Mesodermal cell (in vitro differentiated cells): ENCODE results near the gene ACTL7A.
"Not testable (repeated sequence)": the region's sequence is repeated elsewhere in the genome, so short reads cannot be mapped to it uniquely, and the experiment has no call there.

Experiments used
- H3K27ac ChIP-seq: 2 replicates; pipeline ENCODE4 v1.7.0; 2013; ENCODE audit warnings: mild to moderate bottlenecking, low read depth, low read length, moderate library complexity; ENCODE audit not compliant: severe bottlenecking
- H3K36me3 ChIP-seq: 2 replicates; pipeline ENCODE4 v1.7.1; 2013; ENCODE audit warnings: mild to moderate bottlenecking, low read length, moderate library complexity; ENCODE audit not compliant: control insufficient read depth, insufficient read depth
- H3K4me1 ChIP-seq: one replicate; pipeline ENCODE4 v1.7.1; 2013; ENCODE audit warnings: mild to moderate bottlenecking, low read length; ENCODE audit not compliant: insufficient read depth, control insufficient read depth, poor library complexity, severe bottlenecking
- H3K4me3 ChIP-seq: 2 replicates; pipeline ENCODE4 v1.7.0; 2013; ENCODE audit warnings: low read length, control low read depth, mild to moderate bottlenecking; ENCODE audit not compliant: insufficient read depth, poor library complexity, severe bottlenecking; ENCODE audit errors: extremely low read depth
- H3K9me3 ChIP-seq: 2 replicates; pipeline ENCODE4 v1.7.1; 2013; ENCODE audit warnings: mild to moderate bottlenecking, low read length, moderate library complexity; ENCODE audit not compliant: control insufficient read depth
- WGBS, 2 experiments: methylation state at CpG; one replicate each; pipeline ENCODE4 v1.1.5; 2013; ENCODE audit warnings: missing lambda C conversion rate in 2 of 2; ENCODE audit not compliant: insufficient coverage in 2 of 2; 5-methylcytosine and 5-hydroxymethylcytosine counted together

ACTL7A gene

GRCh38 chr9:108848296-108848695 is 13.8 kb upstream of the ACTL7A start:
- not testable (repeated sequence) for H3K36me3 ChIP-seq, H3K4me3 ChIP-seq, H3K9me3 ChIP-seq, H3K4me1 ChIP-seq, H3K27ac ChIP-seq
- WGBS, 2 experiments: 88 to 90% methylated on average over 7 to 8 of the region's 8 CpGs

- Histone ChIP-seq H3K4me3 (no peak overlapping the region), H3K27ac (no peak overlapping the region), H3K4me1 (peaks cover 10% of the 10 kb centered on the region), H3K36me3 (no peaks in the 10 kb centered on the region), H3K9me3 (no peaks in the 10 kb centered on the region)
- 80% methylated on average over 1 of the region's 3 CpGs; no CpG with 5 or more reads in 1 of the 2 experiments for WGBS, 2 experiments
Observed at GRCh38 chr9:108850293-108850897, 11.7 kb upstream of the ACTL7A start.

GRCh38 chr9:108851138-108851537 is 10.9 kb upstream of the ACTL7A start:
- H3K27ac ChIP-seq: no peak overlapping the region
- 90 to 97% methylated on average over 2 of the region's 3 CpGs for WGBS, 2 experiments
- no peak overlapping the region for H3K4me3 ChIP-seq
- H3K4me1 ChIP-seq: peaks cover 10% of the 10 kb centered on the region
- no peaks in the 10 kb centered on the region for H3K36me3 ChIP-seq
- H3K9me3 ChIP-seq: no peaks in the 10 kb centered on the region

- Histone ChIP-seq H3K27ac (no peak overlapping the region), H3K4me3 (no peak overlapping the region), H3K36me3 (no peaks in the 10 kb centered on the region), H3K9me3 (no peaks in the 10 kb centered on the region), H3K4me1 (peaks cover 10% of the 10 kb centered on the region)
- WGBS, 2 experiments: no CpG with 5 or more reads among the region's 1 CpG
Observed at GRCh38 chr9:108852079-108852478, 10.0 kb upstream of the ACTL7A start.

- 92 to 100% methylated on average over 1 to 2 of the region's 3 CpGs for WGBS, 2 experiments
- H3K4me3 ChIP-seq: no peak overlapping the region
Observed at GRCh38 chr9:108854094-108854493, 8.0 kb upstream of the ACTL7A start.

GRCh38 chr9:108854641-108855528 is 7.2 kb upstream of the ACTL7A start:
- H3K9me3 ChIP-seq: no peaks in the 10 kb centered on the region
- H3K36me3 ChIP-seq: no peaks in the 10 kb centered on the region
- no peak overlapping the region for H3K27ac ChIP-seq
- peaks cover 10% of the 10 kb centered on the region for H3K4me1 ChIP-seq
- WGBS, 2 experiments: 93 to 95% methylated on average over 48 to 59 of the region's 59 CpGs
- no peak overlapping the region for H3K4me3 ChIP-seq

More at GRCh38 chr9:108854094-108854493, 8.0 kb upstream of the ACTL7A start:
- H3K36me3 ChIP-seq: no peaks in the 10 kb centered on the region
- H3K4me1 ChIP-seq: peaks cover 10% of the 10 kb centered on the region
- no peak overlapping the region for H3K27ac ChIP-seq
- no peaks in the 10 kb centered on the region for H3K9me3 ChIP-seq

GRCh38 chr9:108855529-108855886 is 6.6 kb upstream of the ACTL7A start:
- H3K27ac ChIP-seq: no peak overlapping the region
- no peaks in the 10 kb centered on the region for H3K9me3 ChIP-seq
- H3K4me3 ChIP-seq: no peak overlapping the region
- no peaks in the 10 kb centered on the region for H3K36me3 ChIP-seq
- peaks cover 10% of the 10 kb centered on the region for H3K4me1 ChIP-seq
- 93 to 95% methylated on average over 22 to 25 of the region's 25 CpGs for WGBS, 2 experiments

GRCh38 chr9:108855888-108856287 is 6.2 kb upstream of the ACTL7A start, which contains the start of gene ACTL7B:
Gene ACTL7B (minus strand): TSS chr9:108855986. CDS start chr9:108855930, 56 bp downstream.
- WGBS, 2 experiments: 88 to 93% methylated on average over 3 to 6 of the region's 7 CpGs
- H3K9me3 ChIP-seq: no peaks in the 10 kb centered on the region
- H3K4me1 ChIP-seq: peaks cover 10% of the 10 kb centered on the region
- no peaks in the 10 kb centered on the region for H3K36me3 ChIP-seq
- H3K4me3 ChIP-seq: no peak within 1 kb of the TSS
- no peak within 1 kb of the TSS for H3K27ac ChIP-seq

GRCh38 chr9:108857572-108857971 is 4.5 kb upstream of the ACTL7A start:
- Histone ChIP-seq H3K9me3 (no peaks in the 10 kb centered on the region), H3K36me3 (no peaks in the 10 kb centered on the region), H3K4me3 (no peak overlapping the region), H3K4me1 (no peaks in the 10 kb centered on the region), H3K27ac (no peak overlapping the region)
- WGBS, 2 experiments: 92 to 94% methylated on average over 3 of the region's 6 CpGs

GRCh38 chr9:108859459-108860114 is 2.5 kb upstream of the ACTL7A start:
- H3K4me3 ChIP-seq: no peak overlapping the region
- H3K27ac ChIP-seq: no peak overlapping the region
- WGBS, 2 experiments: 71 to 86% methylated on average over 1 of the region's 3 CpGs
- H3K4me1 ChIP-seq: no peaks in the 10 kb centered on the region
- no peaks in the 10 kb centered on the region for H3K9me3 ChIP-seq
- no peaks in the 10 kb centered on the region for H3K36me3 ChIP-seq
